Neuronal stem cell (in vitro differentiated cells): ENCODE results near the gene AKAP6.
A peak's percentile ranks its signal among the peaks of the same experiment; 100 is the strongest.

Experiments used
- DNase-seq: peaks from one replicate; pipeline ENCODE4 v3.0.0-alpha.2; 2013; ENCODE audit warnings: low spot score
- H2AFZ ChIP-seq: one replicate; pipeline ENCODE4 v1.6.1; 2013; ENCODE audit warnings: mild to moderate bottlenecking, low read length, inconsistent platforms
- H2AK5ac ChIP-seq: 2 replicates; pipeline ENCODE4 v1.6.1; 2013; ENCODE audit warnings: low read depth, mild to moderate bottlenecking, inconsistent platforms, low read length, moderate library complexity, mixed read lengths
- H2BK120ac ChIP-seq: 2 replicates; pipeline ENCODE4 v1.6.1; 2013; ENCODE audit warnings: low read depth, mild to moderate bottlenecking, inconsistent platforms, low read length, moderate library complexity, mixed read lengths
- H2BK12ac ChIP-seq: one replicate; pipeline ENCODE4 v1.6.1; 2013; ENCODE audit warnings: low read length, inconsistent platforms
- H2BK15ac ChIP-seq: 2 replicates; pipeline ENCODE4 v1.6.1; 2013; ENCODE audit warnings: mild to moderate bottlenecking, low read length, inconsistent platforms, mixed read lengths
- H2BK5ac ChIP-seq: one replicate; pipeline ENCODE4 v1.6.1; 2013; ENCODE audit warnings: inconsistent platforms, mild to moderate bottlenecking, low read length, moderate library complexity
- H3K14ac ChIP-seq: one replicate; pipeline ENCODE4 v1.6.1; 2013; ENCODE audit warnings: low read length, inconsistent platforms
- H3K18ac ChIP-seq: 2 replicates; pipeline ENCODE4 v1.6.1; 2013; ENCODE audit warnings: low read length, inconsistent platforms
- H3K23ac ChIP-seq: 2 replicates; pipeline ENCODE4 v1.6.1; 2013; ENCODE audit warnings: low read depth, mild to moderate bottlenecking, mixed read lengths, low read length, inconsistent platforms; ENCODE audit not compliant: poor library complexity
- H3K27ac ChIP-seq: replicated peaks from 3 replicates; pipeline ENCODE4 v1.5.1; 2013; ENCODE audit warnings: low read length, inconsistent platforms
- H3K27me3 ChIP-seq, 3 experiments: 2 replicates each; pipeline ENCODE4 v1.6.1; 2013; ENCODE audit warnings: low read length in 3 of 3, mild to moderate bottlenecking in 2 of 3, inconsistent platforms in 1 of 3, low read depth in 1 of 3, mixed read lengths in 1 of 3, moderate library complexity in 1 of 3; ENCODE audit not compliant: control insufficient read depth in 3 of 3, insufficient read depth in 3 of 3
- H3K36me3 ChIP-seq, 2 donors: replicated peaks in 1 of 2; 2 replicates each; pipeline ENCODE4 v1.6.1; 2013; ENCODE audit warnings: low read length in 2 of 2; ENCODE audit not compliant: control insufficient read depth in 2 of 2, insufficient read depth in 2 of 2
- H3K4ac ChIP-seq: 2 replicates; pipeline ENCODE4 v1.6.1; 2013; ENCODE audit warnings: inconsistent platforms, mild to moderate bottlenecking, low read length, moderate library complexity
- H3K4me1 ChIP-seq, 2 donors: 1 replicate in 1 of 2; 2 replicates in 1 of 2; pipeline ENCODE4 v1.6.1; 2013; ENCODE audit warnings: low read length in 2 of 2, low read depth in 1 of 2; ENCODE audit not compliant: control insufficient read depth in 2 of 2, insufficient read depth in 1 of 2
- H3K4me2 ChIP-seq: one replicate; pipeline ENCODE4 v1.6.1; 2013; ENCODE audit warnings: mild to moderate bottlenecking, low read length, inconsistent platforms; ENCODE audit not compliant: insufficient read depth, poor library complexity, severe bottlenecking
- H3K4me3 ChIP-seq, 2 donors: 2 replicates each; pipeline ENCODE4 v1.5.1; 2013; ENCODE audit warnings: low read length in 2 of 2, mild to moderate bottlenecking in 2 of 2, inconsistent platforms in 1 of 2, moderate library complexity in 1 of 2
- H3K79me1 ChIP-seq: one replicate; pipeline ENCODE4 v1.6.1; 2013; ENCODE audit warnings: low read depth, mild to moderate bottlenecking, inconsistent platforms, low read length, moderate library complexity
- H3K9ac ChIP-seq: one replicate; pipeline ENCODE4 v1.6.1; 2013; ENCODE audit warnings: mild to moderate bottlenecking, low read depth, low read length, inconsistent platforms; ENCODE audit not compliant: poor library complexity
- H3K9me3 ChIP-seq, 2 donors: replicated peaks in 1 of 2; 2 replicates each; pipeline versions ENCODE3 to v1.6.1; 2013; ENCODE audit warnings: low read length in 2 of 2, mild to moderate bottlenecking in 2 of 2, inconsistent platforms in 1 of 2, low read depth in 1 of 2, mixed read lengths in 1 of 2, moderate library complexity in 1 of 2; ENCODE audit not compliant: control insufficient read depth in 2 of 2, insufficient read depth in 1 of 2
- H4K8ac ChIP-seq: one replicate; pipeline ENCODE4 v1.6.1; 2013; ENCODE audit warnings: low read depth, mild to moderate bottlenecking, inconsistent platforms, low read length, moderate library complexity
- H4K91ac ChIP-seq: one replicate; pipeline ENCODE4 v1.6.1; 2013; ENCODE audit warnings: low read length, low read depth, mild to moderate bottlenecking, inconsistent platforms; ENCODE audit not compliant: poor library complexity
- WGBS, 2 donors: extraction: QIAGEN DNeasy Blood & Tissue Kit; methylation state at CpG; one replicate each; pipeline ENCODE4 v1.1.7; 2013; ENCODE audit warnings: missing lambda C conversion rate in 2 of 2, mixed read lengths in 1 of 2; ENCODE audit not compliant: insufficient read length in 2 of 2, insufficient replicate concordance in 1 of 2; ENCODE audit errors: extremely low coverage in 2 of 2; 5-methylcytosine and 5-hydroxymethylcytosine counted together

The AKAP6 gene

DNA sequence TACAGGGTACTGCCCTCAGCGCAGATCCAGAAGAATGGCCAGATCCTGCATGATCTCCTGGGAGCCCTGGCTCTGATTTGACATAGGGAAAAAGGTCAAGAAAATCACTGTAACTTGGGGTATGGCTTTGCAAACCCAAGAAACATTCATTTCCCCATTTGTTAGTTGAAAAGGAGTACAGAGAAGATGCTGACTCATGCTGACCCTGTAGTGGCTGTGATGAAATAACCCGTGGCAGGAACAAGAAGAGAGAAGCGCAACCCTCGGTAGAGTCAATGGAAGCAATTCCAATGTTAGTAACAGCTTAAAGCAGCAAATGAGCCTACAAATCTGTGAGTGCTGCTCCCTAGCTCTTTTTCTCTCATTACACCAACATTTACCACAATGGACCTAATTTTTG is 328.0 kb downstream of the AKAP6 start:
- Histone ChIP-seq H2BK5ac (no peak overlapping the region), H2BK120ac (no peak overlapping the region), H3K18ac (no peak overlapping the region), H3K4ac (no peak overlapping the region), H3K4me1 (no peaks in the 10 kb centered on the region), H3K4me2 (no peak overlapping the region), H3K9me3 (no peaks in the 10 kb centered on the region), H3K36me3 (no peaks in the 10 kb centered on the region), H3K27me3 (no peaks in the 10 kb centered on the region), H4K91ac (no peak overlapping the region), H2AFZ (peak overlapping the region; percentile 59), H3K9ac (no peak overlapping the region), H3K14ac (no peak overlapping the region), H2AK5ac (no peak overlapping the region), H2BK12ac (no peak overlapping the region), H3K27ac (no peak overlapping the region), H3K79me1 (no peaks in the 10 kb centered on the region), H2BK15ac (no peak overlapping the region), H3K4me3 (no peak overlapping the region), H4K8ac (no peak overlapping the region), H3K23ac (no peak overlapping the region)
- no peak for DNase-seq
- WGBS, 2 donors, result no CpG with 5 or more reads among the region's 4 CpGs

DNA sequence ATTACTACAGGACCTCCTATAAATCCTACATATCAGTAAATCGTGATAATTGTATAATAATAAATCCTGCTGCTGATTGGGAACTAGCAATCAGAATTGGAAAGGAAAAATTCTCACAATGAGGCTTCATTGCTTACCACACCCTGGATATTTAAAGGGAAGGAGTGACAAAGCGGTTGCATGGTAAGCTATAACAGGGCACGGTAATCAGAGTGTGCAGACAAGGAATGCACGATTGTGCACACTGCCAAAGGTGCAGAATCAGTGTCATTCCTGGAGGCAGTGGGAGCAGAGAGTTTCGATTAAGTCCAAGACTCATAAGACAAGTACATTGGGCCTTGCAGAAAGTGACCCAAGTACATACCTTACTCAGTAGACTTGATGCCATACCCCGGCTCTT is 332.1 kb downstream of the AKAP6 start:
- Histone ChIP-seq H4K91ac (no peak overlapping the region), H3K27ac (no peak overlapping the region), H2AFZ (no peak overlapping the region), H3K79me1 (no peaks in the 10 kb centered on the region), H3K4me3 (no peak overlapping the region), H3K27me3 (no peaks in the 10 kb centered on the region), H2BK120ac (no peak overlapping the region), H2BK12ac (no peak overlapping the region), H4K8ac (no peak overlapping the region), H2AK5ac (no peak overlapping the region), H3K4me2 (no peak overlapping the region), H3K36me3 (no peaks in the 10 kb centered on the region), H3K23ac (no peak overlapping the region), H2BK15ac (no peak overlapping the region), H3K9ac (no peak overlapping the region), H3K18ac (no peak overlapping the region), H3K4ac (no peak overlapping the region), H3K9me3 (no peaks in the 10 kb centered on the region), H3K4me1 (peaks cover 0 to 1% of the 10 kb centered on the region in 2 donors), H2BK5ac (no peak overlapping the region), H3K14ac (no peak overlapping the region)
- WGBS, 2 donors, result no CpG with 5 or more reads among the region's 6 CpGs
- no peak for DNase-seq

GRCh38 chr14:32662211-32662610 is 333.1 kb downstream of the AKAP6 start:
- Histone ChIP-seq H3K4ac (no peak overlapping the region), H3K4me2 (no peak overlapping the region), H2AFZ (no peak overlapping the region), H3K23ac (no peak overlapping the region), H3K4me1 (peaks cover 0 to 1% of the 10 kb centered on the region in 2 donors), H2BK5ac (no peak overlapping the region), H3K36me3 (no peaks in the 10 kb centered on the region), H2BK12ac (no peak overlapping the region), H2BK120ac (no peak overlapping the region), H4K8ac (no peak overlapping the region), H3K9me3 (no peaks in the 10 kb centered on the region), H2AK5ac (no peak overlapping the region), H3K18ac (no peak overlapping the region), H3K9ac (no peak overlapping the region), H3K14ac (no peak overlapping the region), H2BK15ac (no peak overlapping the region), H3K27me3 (no peaks in the 10 kb centered on the region), H3K79me1 (no peaks in the 10 kb centered on the region), H3K27ac (no peak overlapping the region), H4K91ac (no peak overlapping the region), H3K4me3 (no peak overlapping the region)
- DNase-seq, result no peak
- WGBS, 2 donors, result no CpG with 5 or more reads among the region's 1 CpG

- Histone ChIP-seq H2AFZ (no peak overlapping the region), H4K91ac (no peak overlapping the region), H3K4me2 (no peak overlapping the region), H3K27me3 (no peaks in the 10 kb centered on the region), H2AK5ac (no peak overlapping the region), H2BK15ac (no peak overlapping the region), H3K18ac (no peak overlapping the region), H4K8ac (no peak overlapping the region), H3K9me3 (no peaks in the 10 kb centered on the region), H2BK120ac (no peak overlapping the region), H3K36me3 (no peaks in the 10 kb centered on the region), H2BK5ac (no peak overlapping the region), H2BK12ac (no peak overlapping the region), H3K14ac (no peak overlapping the region), H3K4me1 (peaks cover 0 to 1% of the 10 kb centered on the region in 2 donors), H3K27ac (no peak overlapping the region), H3K9ac (no peak overlapping the region), H3K4ac (no peak overlapping the region), H3K23ac (no peak overlapping the region), H3K4me3 (no peak overlapping the region), H3K79me1 (no peaks in the 10 kb centered on the region)
- no peak for DNase-seq
These were observed 337.2 kb downstream of the AKAP6 start for GRCh38 chr14:32666308-32666707.
